Neural progenitor cell (in vitro differentiated cells): ENCODE data around the gene TNFRSF13B. TPM values are rescaled to one million over a fixed set of nuclear protein-coding genes. Genes with fewer than 3 reads are reported as not detected.

Source experiments
- DNase-seq: peaks from one replicate; pipeline ENCODE4 v3.0.0-alpha.2; 2016; ENCODE audit warnings: low spot score
- H2AFZ ChIP-seq: fragments of 200-600 bp; sonication (generic); replicated peaks from 2 replicates; pipeline ENCODE4 v1.6.1; 2016; ENCODE audit warnings: antibody characterized with exemption
- H3F3A ChIP-seq: fragments of 200-600 bp; sonication (generic); 2 replicates; pipeline ENCODE4 v1.6.1; 2016; ENCODE audit warnings: antibody characterized with exemption, low read depth
- H3K27ac ChIP-seq: fragments of 200-600 bp; sonication (generic); 2 replicates; pipeline ENCODE4 v1.5.1; 2016; ENCODE audit warnings: mild to moderate bottlenecking
- H3K27me3 ChIP-seq: fragments of 200-600 bp; sonication (generic); 2 replicates; pipeline ENCODE4 v1.6.1; 2016; ENCODE audit warnings: mild to moderate bottlenecking, moderate library complexity
- H3K36me3 ChIP-seq: fragments of 200-600 bp; sonication (generic); 2 replicates; pipeline ENCODE4 v1.5.1; 2016
- H3K4me1 ChIP-seq: fragments of 200-600 bp; sonication (generic); 2 replicates; pipeline ENCODE4 v1.6.1; 2016; ENCODE audit warnings: mixed run types
- H3K4me2 ChIP-seq: fragments of 200-600 bp; sonication (generic); 2 replicates; pipeline ENCODE4 v1.6.1; 2016
- H3K4me3 ChIP-seq: fragments of 200-600 bp; sonication (generic); 2 replicates; pipeline ENCODE4 v1.5.1; 2016
- H3K79me2 ChIP-seq: fragments of 200-600 bp; sonication (generic); 2 replicates; pipeline ENCODE4 v1.6.1; 2016; ENCODE audit warnings: low read depth
- H3K9ac ChIP-seq: fragments of 200-600 bp; sonication (generic); 2 replicates; pipeline ENCODE4 v1.6.1; 2016
- H3K9me3 ChIP-seq: fragments of 200-600 bp; sonication (generic); 2 replicates; pipeline ENCODE4 v1.5.1; 2016; ENCODE audit warnings: low read depth
- H4K20me1 ChIP-seq: fragments of 200-600 bp; sonication (generic); 2 replicates; pipeline ENCODE4 v1.6.1; 2016; ENCODE audit warnings: low read depth
- H3K27ac Mint-ChIP-seq: 3 replicates; pipeline ENCODE4 v1.8.0; 2021; ENCODE audit warnings: mixed read lengths
- H3K27me3 Mint-ChIP-seq: 2 replicates; pipeline ENCODE4 v1.8.0; 2022; ENCODE audit warnings: low read depth, mild to moderate bottlenecking, inconsistent platforms, moderate library complexity, mixed read lengths; ENCODE audit not compliant: insufficient read depth
- H3K36me3 Mint-ChIP-seq: 3 replicates; pipeline ENCODE4 v1.8.0; 2021; ENCODE audit warnings: mixed read lengths
- H3K4me1 Mint-ChIP-seq: 3 replicates; pipeline ENCODE4 v1.8.0; 2021; ENCODE audit warnings: mixed read lengths
- H3K4me3 Mint-ChIP-seq: 3 replicates; pipeline ENCODE4 v1.8.0; 2021; ENCODE audit warnings: mild to moderate bottlenecking, moderate library complexity, mixed read lengths
- H3K9me3 Mint-ChIP-seq: 3 replicates; pipeline ENCODE4 v1.8.0; 2020; ENCODE audit warnings: mixed read lengths
- EZH2 ChIP-seq: fragments of 200-600 bp; sonication (generic); IDR thresholded peaks from 2 replicates; pipeline ENCODE4 v1.6.1; 2017; ENCODE audit warnings: antibody characterized with exemption, mild to moderate bottlenecking, moderate library complexity
- EZH2phosphoT487 ChIP-seq: fragments of 200-600 bp; sonication (generic); IDR thresholded peaks from 2 replicates; pipeline ENCODE4 v1.6.1; 2017; ENCODE audit warnings: antibody characterized with exemption
- total RNA-seq: library from RNA; depleted of rRNA; stranded (reverse); fragments of >200 nt; gene quantifications from 2 replicates; pipeline ENCODE4 v1.2.3, GENCODE V29; 2015; ENCODE audit warnings: low replicate concordance
- TF ChIP-seq, protein P1 (sequence below): fragments of 200-600 bp; sonication (generic); IDR thresholded peaks from 2 replicates; pipeline ENCODE4 v1.5.1; 2017; ENCODE audit warnings: antibody characterized with exemption, mild to moderate bottlenecking

Gene TNFRSF13B
- total RNA-seq, 1 donor from 2014 or later: not detected

GRCh38 chr17:16929035-16929680, 42.8 kb downstream of the TNFRSF13B start:
- TF ChIP-seq EZH2phosphoT487 (no peak), EZH2 (no peak)
- TF ChIP-seq, protein P1, sequence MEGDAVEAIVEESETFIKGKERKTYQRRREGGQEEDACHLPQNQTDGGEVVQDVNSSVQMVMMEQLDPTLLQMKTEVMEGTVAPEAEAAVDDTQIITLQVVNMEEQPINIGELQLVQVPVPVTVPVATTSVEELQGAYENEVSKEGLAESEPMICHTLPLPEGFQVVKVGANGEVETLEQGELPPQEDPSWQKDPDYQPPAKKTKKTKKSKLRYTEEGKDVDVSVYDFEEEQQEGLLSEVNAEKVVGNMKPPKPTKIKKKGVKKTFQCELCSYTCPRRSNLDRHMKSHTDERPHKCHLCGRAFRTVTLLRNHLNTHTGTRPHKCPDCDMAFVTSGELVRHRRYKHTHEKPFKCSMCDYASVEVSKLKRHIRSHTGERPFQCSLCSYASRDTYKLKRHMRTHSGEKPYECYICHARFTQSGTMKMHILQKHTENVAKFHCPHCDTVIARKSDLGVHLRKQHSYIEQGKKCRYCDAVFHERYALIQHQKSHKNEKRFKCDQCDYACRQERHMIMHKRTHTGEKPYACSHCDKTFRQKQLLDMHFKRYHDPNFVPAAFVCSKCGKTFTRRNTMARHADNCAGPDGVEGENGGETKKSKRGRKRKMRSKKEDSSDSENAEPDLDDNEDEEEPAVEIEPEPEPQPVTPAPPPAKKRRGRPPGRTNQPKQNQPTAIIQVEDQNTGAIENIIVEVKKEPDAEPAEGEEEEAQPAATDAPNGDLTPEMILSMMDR: no peak
- Mint-ChIP-seq H3K4me3 (no peak overlapping the region), H3K9me3 (no peaks in the 10 kb centered on the region), H3K27me3 (no peaks in the 10 kb centered on the region), H3K4me1 (no peaks in the 10 kb centered on the region), H3K27ac (peak overlapping the region; percentile 29), H3K36me3 (no peaks in the 10 kb centered on the region)
- Histone ChIP-seq H3K27ac (no peak overlapping the region), H3K79me2 (no peaks in the 10 kb centered on the region), H3K4me1 (no peaks in the 10 kb centered on the region), H3K4me2 (no peak overlapping the region), H3K9ac (no peak overlapping the region), H3K4me3 (no peak overlapping the region), H3K36me3 (no peaks in the 10 kb centered on the region), H3F3A (no peaks in the 10 kb centered on the region), H4K20me1 (no peaks in the 10 kb centered on the region), H3K27me3 (no peaks in the 10 kb centered on the region), H3K9me3 (no peaks in the 10 kb centered on the region), H2AFZ (no peak overlapping the region)
- no peak for DNase-seq

- Histone ChIP-seq H3K4me2 (no peak overlapping the region), H3K4me1 (no peaks in the 10 kb centered on the region), H3K4me3 (no peak overlapping the region), H3K27ac (no peak overlapping the region), H2AFZ (no peak overlapping the region), H4K20me1 (no peaks in the 10 kb centered on the region), H3K9me3 (no peaks in the 10 kb centered on the region), H3F3A (no peaks in the 10 kb centered on the region), H3K9ac (no peak overlapping the region), H3K79me2 (no peaks in the 10 kb centered on the region), H3K27me3 (no peaks in the 10 kb centered on the region), H3K36me3 (no peaks in the 10 kb centered on the region)
- no peaks in the 10 kb centered on the region for H3K36me3 Mint-ChIP-seq
- no peaks in the 10 kb centered on the region for H3K27me3 Mint-ChIP-seq
- peak overlapping the region; percentile 29 for H3K27ac Mint-ChIP-seq
- H3K4me3 Mint-ChIP-seq: no peak overlapping the region
- no peak for DNase-seq
- H3K4me1 Mint-ChIP-seq: no peaks in the 10 kb centered on the region
- no peaks in the 10 kb centered on the region for H3K9me3 Mint-ChIP-seq
- TF ChIP-seq EZH2 (no peak), EZH2phosphoT487 (no peak)
- TF ChIP-seq, protein P1: no peak
Measured at GRCh38 chr17:16928406-16929034, 43.4 kb downstream of the TNFRSF13B start.

GRCh38 chr17:16927641-16928321, 44.1 kb downstream of the TNFRSF13B start:
- no peaks in the 10 kb centered on the region for H3K9me3 ChIP-seq
- H3K79me2 ChIP-seq: no peaks in the 10 kb centered on the region
- H3K4me1 ChIP-seq: no peaks in the 10 kb centered on the region
- H3K9ac ChIP-seq: no peak overlapping the region
- no peak overlapping the region for H3K4me3 ChIP-seq
- H3F3A ChIP-seq: no peaks in the 10 kb centered on the region
- no peaks in the 10 kb centered on the region for H3K27me3 ChIP-seq
- no peak overlapping the region for H3K4me2 ChIP-seq
- Mint-ChIP-seq H3K4me1 (no peaks in the 10 kb centered on the region), H3K36me3 (no peaks in the 10 kb centered on the region), H3K27ac (no peak overlapping the region), H3K4me3 (no peak overlapping the region), H3K9me3 (no peaks in the 10 kb centered on the region), H3K27me3 (no peaks in the 10 kb centered on the region)
- H3K36me3 ChIP-seq: no peaks in the 10 kb centered on the region
- no peak overlapping the region for H2AFZ ChIP-seq
- no peak overlapping the region for H3K27ac ChIP-seq
- TF ChIP-seq EZH2phosphoT487: no peak
- TF ChIP-seq, protein P1: no peak
- TF ChIP-seq EZH2: no peak
- DNase-seq: no peak
- H4K20me1 ChIP-seq: no peaks in the 10 kb centered on the region
